ENCODE results near the gene FADD. TPM values are rescaled to one million over a fixed set of nuclear protein-coding genes. Genes with fewer than 3 reads are reported as not detected.
"Not testable (repeated sequence)": the region's sequence is repeated elsewhere in the genome, so short reads cannot be mapped to it uniquely, and the experiment has no call there.

Gene FADD
- total RNA-seq, 1 experiment from 2014 or later, result 91.0 TPM

DNA sequence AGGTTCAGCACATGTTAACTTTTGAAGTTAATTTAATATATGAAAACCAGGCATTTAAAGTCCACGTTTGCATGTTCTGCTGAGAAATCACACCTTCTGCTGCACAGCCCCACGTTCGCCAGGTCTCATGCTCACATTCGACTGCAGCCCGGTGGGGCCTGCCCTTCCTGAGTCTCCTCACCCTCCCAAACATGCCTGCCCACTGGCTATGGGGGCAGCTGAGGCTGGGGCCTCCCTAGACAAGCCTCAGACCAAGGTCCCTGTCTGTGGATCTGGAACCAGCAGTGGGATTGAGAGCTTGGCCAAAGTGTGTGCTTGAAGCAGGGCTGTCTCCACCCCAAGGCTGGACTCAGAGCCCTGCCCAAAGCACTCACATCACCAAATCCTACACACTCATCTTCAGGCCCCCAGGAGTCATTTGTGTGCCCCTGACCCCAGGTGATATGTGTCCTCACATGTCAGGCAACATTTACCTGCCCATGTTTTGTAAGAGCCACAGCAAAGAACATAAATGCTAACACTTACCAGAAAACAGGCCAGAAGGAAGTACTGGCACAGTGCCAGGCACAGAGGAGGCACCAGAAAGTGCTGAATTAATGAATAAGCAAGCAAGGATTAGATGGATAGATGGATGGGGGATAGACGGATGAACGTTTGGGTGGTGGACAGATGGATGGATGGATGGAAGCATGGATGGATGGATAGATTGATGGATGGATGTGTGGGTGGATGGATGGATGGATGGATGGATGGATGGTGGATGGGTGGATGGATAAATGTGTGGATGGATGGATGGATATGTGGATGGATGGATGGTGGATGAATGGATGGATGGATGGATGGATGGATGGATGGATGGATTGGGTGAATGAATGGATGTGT lies 9.4 kb upstream of the FADD start:
- DNase-seq, result no peak
- no peaks in the 10 kb centered on the region for H3K9me3 ChIP-seq
- H3K4me3 ChIP-seq, result no peak overlapping the region

DNA sequence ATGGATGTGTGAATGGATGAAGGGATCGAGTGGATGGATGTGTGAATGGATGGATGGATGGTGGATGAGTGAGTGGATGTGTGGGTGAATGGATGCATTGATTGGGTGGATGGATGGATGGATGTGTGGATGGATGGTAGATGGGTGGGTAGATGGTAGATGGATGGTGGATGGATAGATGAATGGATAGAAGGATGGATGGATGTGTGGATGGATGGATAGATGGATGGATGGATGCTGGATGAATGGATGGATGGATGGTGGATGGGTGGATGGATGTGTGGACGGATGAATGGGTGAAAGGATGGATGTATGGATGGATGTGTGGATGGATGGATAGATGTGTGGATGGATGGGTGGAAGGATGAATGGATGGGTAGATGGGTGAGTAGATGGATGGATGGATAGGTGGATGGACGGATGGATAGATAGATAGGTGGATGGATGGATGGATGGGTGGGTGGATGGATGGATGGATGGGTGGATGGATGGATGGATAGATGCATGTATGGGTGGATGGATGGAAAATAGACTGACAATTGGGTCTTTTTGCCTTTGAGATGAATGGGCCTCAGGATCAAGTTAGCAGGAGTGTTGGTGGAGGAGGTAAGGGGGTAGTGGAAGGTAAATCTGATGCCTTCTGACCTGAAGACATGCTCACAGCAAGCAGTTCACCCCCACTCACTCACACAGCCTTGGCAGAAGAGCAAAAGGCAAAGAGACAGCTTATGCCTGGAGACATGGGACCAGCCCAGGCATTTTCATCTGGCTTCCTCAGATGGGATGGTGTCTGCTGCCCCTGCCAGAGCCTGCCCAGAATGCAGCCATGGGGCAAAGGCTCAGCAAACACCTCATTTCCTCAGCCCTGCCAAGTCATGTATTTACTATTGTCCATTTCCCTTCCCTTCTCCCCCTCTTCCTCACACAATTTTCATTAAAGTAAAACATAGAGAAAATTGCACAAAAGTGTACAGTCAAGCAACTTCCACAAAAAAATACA lies 8.0 kb upstream of the FADD start:
- no peaks in the 10 kb centered on the region for H3K9me3 ChIP-seq
- peak; percentile 32 for DNase-seq
- H3K36me3 ChIP-seq, result no peaks in the 10 kb centered on the region
- no peaks in the 10 kb centered on the region for H3K27me3 ChIP-seq
- H3K4me3 ChIP-seq, result no peak overlapping the region

More for the DNA sequence above, 9.4 kb upstream of the FADD start:
- Histone ChIP-seq H3K27me3 (no peaks in the 10 kb centered on the region), H3K36me3 (no peaks in the 10 kb centered on the region)

DNA sequence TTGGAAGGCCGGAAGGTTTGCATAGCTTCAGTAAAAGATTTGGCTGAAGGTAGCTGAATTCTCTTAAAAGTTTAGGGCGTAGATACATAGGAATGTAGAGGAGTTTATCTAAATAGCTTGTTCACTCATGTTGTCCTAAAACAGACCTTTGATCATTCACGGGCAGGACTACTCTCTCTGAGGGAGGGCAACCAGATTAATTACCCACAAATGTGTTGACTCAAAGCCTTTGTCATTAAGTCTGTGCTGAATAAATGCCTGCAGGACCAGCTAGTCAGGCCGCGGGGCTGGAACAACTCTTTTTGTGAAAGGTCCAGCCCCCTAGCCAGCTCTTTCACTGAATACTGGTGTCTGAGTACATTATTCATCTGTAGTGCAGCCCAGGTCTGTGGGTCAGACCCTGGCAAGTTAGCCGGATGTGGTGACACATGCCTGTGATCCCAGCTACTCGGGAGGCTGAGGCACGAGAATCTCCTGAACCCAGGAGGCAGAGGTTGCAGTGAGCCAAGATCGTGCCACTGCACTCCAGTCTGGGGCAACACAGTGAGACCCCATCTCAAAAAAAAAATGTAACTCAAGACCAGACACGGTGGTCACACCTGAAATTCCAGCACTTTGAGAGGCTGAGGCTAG lies 2.8 kb upstream of the FADD start:
- Histone ChIP-seq H3K4me3 (no peak overlapping the region), H3K36me3 (peaks cover 16% of the 10 kb centered on the region), H3K9me3 (no peaks in the 10 kb centered on the region), H3K27me3 (no peaks in the 10 kb centered on the region)
- DNase-seq, result peak; percentile 66

DNA sequence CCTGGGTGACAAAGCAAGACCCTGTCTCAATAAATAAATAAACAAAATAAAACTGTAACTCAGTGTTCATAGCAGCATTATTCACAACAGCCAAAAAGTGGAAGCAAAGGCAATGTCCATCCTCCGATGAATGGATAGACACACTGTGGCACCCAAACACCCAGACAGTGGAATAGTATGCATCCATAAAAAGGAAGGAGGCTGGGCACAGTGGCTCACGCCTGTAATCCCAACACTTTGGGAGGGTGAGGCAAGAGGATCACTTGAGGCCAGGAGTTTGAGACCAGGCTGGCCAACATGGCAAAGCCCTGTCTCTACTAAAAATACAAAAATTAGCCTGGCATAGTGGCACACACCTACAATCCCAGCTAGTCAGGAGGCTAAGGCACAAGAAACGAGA lies 2.0 kb upstream of the FADD start:
- H3K4me3 ChIP-seq, H3K27me3 ChIP-seq, H3K9me3 ChIP-seq, DNase-seq: not testable (repeated sequence)
- H3K36me3 ChIP-seq, result peaks cover 23% of the 10 kb centered on the region

DNA sequence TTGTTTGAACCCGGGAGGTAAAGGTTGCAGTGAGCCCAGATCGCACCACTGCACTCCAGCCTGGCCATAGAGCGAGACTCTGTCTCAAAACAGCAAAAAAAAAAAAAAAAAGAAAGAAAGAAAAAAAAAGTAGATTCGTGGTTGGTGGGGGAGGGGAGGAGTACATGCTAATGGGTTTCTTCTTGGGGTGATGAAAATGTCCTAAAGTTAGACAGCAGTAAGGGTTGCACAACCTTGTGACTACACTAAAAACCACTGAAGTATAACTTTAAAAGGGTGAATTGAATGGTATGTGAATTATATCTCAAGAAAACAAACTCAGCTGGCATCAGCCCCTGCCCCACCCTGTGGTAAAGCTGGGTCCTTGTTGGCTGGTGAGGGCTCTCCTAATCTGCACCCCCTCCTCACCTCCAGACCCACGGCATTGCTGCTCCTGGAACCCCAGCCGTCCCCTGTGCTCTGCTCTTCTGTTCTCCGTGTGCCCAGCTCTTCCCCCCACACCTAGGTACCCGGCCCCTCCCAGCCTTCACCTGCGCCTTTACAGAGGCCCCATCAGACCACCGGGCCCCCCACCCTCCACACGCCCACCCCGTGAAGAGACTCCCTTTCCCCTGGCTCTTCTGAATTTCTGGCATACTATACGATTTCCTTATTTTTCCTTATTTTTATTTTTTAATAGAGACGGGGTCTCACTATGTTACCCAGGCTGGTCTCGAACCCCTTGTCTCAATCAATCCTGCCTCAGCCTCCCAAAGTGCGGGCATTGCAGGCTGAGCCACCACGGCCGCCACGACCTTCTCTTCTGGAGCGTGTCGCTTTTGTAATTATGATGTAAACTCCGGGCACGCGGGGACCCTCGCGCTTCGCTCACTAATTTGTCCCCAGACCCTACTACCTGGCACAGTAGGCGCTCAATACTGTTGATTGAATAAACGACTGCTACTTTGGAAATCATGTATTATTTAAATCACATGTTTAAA lies 924 bp upstream of the FADD start:
- Histone ChIP-seq H3K4me3 (peak overlapping the region; percentile 99), H3K36me3 (peaks cover 33% of the 10 kb centered on the region), H3K27me3 (no peaks in the 10 kb centered on the region), H3K9me3 (no peaks in the 10 kb centered on the region)
- no peak for DNase-seq

DNA sequence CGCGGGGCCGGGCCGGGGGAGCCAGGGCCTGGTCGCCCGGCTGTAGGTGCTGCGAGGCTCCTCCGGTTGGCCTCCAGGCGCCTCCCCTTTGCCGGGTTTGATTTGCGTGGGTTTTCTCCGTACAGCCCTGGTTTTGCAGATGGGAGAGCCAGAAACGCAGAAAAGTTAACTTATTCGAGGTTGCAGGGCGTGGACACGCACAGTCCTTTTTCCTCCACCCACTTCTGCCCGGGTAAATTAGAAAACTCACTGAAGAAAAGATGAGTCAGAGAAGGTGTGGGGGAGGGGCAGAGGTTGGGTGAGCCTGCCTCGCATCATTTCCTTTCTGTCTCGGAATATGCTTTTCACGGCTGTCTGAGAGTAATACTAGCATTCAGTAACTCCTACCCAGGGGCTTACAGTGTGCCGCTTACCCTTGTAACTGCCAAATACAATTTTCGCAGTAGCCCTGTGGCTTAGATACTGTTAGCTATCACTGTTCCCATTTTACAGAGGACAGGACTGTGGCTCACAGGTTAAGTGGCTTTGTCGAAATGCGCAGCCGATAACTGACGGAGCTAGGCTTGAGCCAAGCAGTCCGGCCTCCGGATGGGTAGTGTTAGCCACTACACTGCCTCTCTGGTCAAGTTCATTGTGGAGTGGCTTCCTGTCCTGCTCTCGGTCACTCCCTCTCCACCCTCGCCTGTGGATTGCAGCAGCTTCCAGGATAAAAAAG lies 812 bp downstream of the FADD start:
- no peaks in the 10 kb centered on the region for H3K9me3 ChIP-seq
- H3K27me3 ChIP-seq, result no peaks in the 10 kb centered on the region
- peak overlapping the region; percentile 99 for H3K4me3 ChIP-seq
- H3K36me3 ChIP-seq, result peaks cover 46% of the 10 kb centered on the region
- peak; percentile 78 for DNase-seq

DNA sequence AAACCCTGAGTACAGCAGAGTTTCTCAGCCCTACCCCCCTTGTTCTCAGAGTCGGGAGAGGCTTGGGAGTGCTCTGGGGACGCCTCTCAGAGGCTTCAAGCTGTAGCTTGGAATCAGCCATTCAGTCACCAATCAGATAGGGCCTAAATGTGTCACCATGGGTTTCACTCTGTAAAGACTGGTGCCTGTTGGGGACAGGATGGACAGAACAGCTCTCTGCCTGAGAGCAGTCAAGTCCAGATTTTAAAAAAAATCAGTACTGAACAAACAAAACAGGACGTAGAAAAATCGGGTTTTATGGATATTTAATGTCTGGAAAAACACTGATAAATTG lies 1.3 kb downstream of the FADD start:
- H3K36me3 ChIP-seq, result peaks cover 48% of the 10 kb centered on the region
- no peak for DNase-seq

DNA sequence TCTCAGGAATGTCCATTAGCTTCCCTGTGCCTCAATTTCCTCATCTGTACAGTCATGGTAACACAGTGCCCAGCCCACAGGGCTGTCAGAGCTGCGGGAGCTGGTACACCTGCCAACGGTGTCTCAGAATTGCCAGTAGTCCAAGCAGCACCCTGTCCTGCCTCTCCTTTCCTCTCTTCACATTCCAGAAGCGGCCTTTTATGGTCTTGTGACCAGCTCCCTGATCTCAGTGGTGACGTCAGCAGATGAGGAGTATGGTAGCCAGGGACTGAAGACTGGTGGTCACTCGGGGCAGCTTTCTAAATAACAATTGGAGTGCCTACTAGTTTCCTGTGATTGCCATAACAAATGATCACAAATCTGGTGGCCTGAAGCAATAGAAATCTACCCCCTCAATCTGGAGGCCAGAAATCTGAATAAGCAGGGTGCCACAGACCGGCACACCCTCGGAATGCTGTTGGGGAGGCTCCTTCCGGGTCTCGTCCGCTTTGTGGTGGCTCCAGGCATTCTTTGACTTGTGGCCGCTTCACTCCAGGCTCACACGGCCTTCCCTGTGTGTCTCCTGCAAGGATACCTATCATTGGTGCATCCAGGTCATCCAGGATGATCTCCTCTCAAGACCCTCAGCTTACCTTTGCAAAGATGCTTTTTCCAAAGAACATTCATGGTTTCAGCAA lies 2.1 kb downstream of the FADD start:
- no peak for DNase-seq
- Histone ChIP-seq H3K4me3 (no peak overlapping the region), H3K9me3 (no peaks in the 10 kb centered on the region), H3K36me3 (peaks cover 48% of the 10 kb centered on the region), H3K27me3 (no peaks in the 10 kb centered on the region)

More for the DNA sequence above, 1.3 kb downstream of the FADD start:
- Histone ChIP-seq H3K4me3 (peak overlapping the region; percentile 99), H3K27me3 (no peaks in the 10 kb centered on the region), H3K9me3 (no peaks in the 10 kb centered on the region)

DNA sequence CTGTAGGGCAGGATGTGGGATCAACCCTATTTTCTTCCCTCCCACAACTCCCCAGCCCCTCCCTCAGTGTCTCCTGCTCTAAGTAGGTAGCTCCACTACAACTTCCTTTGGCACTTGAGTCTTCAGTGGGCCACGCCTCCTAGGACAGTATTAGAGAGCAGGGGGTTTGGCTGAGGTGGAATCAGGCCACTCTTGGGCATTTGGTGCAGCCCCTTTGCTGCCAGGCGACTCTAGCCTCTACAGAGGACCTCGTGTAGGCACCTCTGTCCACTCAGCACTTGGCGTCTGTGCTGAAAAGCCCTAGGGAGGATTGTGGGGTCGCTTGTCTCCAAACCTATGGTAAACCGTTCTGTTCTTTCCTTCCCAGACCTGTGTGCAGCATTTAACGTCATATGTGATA lies 2.7 kb downstream of the FADD start:
- no peak for DNase-seq
- Histone ChIP-seq H3K27me3 (no peaks in the 10 kb centered on the region), H3K36me3 (peaks cover 48% of the 10 kb centered on the region), H3K4me3 (no peak overlapping the region), H3K9me3 (no peaks in the 10 kb centered on the region)

DNA sequence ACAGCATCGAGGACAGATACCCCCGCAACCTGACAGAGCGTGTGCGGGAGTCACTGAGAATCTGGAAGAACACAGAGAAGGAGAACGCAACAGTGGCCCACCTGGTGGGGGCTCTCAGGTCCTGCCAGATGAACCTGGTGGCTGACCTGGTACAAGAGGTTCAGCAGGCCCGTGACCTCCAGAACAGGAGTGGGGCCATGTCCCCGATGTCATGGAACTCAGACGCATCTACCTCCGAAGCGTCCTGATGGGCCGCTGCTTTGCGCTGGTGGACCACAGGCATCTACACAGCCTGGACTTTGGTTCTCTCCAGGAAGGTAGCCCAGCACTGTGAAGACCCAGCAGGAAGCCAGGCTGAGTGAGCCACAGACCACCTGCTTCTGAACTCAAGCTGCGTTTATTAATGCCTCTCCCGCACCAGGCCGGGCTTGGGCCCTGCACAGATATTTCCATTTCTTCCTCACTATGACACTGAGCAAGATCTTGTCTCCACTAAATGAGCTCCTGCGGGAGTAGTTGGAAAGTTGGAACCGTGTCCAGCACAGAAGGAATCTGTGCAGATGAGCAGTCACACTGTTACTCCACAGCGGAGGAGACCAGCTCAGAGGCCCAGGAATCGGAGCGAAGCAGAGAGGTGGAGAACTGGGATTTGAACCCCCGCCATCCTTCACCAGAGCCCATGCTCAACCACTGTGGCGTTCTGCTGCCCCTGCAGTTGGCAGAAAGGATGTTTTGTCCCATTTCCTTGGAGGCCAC lies 3.3 kb downstream of the FADD start:
- Histone ChIP-seq H3K4me3 (no peak overlapping the region), H3K9me3 (no peaks in the 10 kb centered on the region), H3K27me3 (no peaks in the 10 kb centered on the region), H3K36me3 (peaks cover 48% of the 10 kb centered on the region)
- no peak for DNase-seq

DNA sequence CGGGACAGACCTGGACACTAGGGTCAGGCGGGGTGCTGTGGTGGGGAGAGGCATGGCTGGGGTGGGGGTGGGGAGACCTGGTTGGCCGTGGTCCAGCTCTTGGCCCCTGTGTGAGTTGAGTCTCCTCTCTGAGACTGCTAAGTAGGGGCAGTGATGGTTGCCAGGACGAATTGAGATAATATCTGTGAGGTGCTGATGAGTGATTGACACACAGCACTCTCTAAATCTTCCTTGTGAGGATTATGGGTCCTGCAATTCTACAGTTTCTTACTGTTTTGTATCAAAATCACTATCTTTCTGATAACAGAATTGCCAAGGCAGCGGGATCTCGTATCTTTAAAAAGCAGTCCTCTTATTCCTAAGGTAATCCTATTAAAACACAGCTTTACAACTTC lies 3.9 kb downstream of the FADD start:
- no peak for DNase-seq
- Histone ChIP-seq H3K36me3 (peaks cover 48% of the 10 kb centered on the region), H3K27me3 (no peaks in the 10 kb centered on the region), H3K4me3 (no peak overlapping the region), H3K9me3 (no peaks in the 10 kb centered on the region)

DNA sequence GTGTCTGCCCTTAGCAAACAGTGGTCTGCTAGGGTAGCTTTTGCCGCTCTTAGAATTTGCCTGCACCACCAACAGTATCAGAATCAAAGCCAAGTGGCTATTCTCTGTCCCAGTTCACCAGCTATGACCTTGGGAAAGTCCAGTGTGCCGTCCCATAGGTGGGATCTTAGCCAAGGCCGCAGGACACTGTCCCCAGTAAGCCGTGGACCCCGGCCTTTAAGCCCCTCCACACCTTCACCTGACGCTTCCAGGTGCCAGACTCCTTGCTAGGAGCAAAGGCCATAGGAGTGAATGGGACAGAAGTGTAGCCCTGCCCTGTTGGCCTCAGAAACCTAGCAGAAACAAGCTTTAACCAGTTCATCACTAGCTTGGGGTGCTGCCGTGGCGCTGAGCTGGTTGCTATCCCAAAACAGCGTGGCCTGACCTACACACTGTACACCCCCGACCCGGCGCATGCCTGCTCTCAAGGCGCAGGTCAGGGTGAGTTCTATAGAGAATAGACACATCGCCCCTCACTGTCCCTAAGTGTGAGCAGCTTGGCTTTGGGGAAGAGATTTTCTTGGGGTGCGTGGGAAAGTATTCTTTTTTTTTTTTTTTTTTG lies 4.5 kb downstream of the FADD start:
- Histone ChIP-seq H3K9me3 (no peaks in the 10 kb centered on the region), H3K4me3 (no peak overlapping the region), H3K36me3 (peaks cover 48% of the 10 kb centered on the region), H3K27me3 (no peaks in the 10 kb centered on the region)
- DNase-seq, result no peak

DNA sequence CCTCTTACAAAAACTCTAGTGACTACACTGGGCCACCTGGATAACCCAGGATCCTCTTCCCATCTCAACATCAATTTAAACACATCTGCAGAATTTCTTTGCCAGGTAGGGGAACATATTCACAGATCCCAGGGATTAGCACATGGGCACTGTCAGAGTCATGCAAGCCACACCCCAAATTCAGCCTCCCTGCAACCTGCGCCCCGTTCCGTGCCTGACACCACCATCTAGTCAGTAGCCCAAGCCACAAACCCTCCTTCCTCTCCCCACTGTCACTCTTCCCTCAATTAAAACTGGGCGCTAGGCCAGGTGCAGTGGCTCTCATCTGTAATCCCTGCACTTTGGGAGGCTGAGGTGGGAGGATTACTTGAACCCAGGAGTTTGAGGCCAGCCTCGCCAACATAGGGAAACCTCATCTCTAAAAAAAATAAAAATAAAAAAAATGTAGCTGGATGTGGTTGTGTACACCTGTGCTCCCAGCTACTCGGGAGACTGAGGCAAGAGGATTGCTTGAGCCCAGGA lies 6.4 kb downstream of the FADD start:
- no peak for DNase-seq
- Histone ChIP-seq H3K27me3 (no peaks in the 10 kb centered on the region), H3K36me3 (peaks cover 42% of the 10 kb centered on the region), H3K9me3 (no peaks in the 10 kb centered on the region), H3K4me3 (no peak overlapping the region)

DNA sequence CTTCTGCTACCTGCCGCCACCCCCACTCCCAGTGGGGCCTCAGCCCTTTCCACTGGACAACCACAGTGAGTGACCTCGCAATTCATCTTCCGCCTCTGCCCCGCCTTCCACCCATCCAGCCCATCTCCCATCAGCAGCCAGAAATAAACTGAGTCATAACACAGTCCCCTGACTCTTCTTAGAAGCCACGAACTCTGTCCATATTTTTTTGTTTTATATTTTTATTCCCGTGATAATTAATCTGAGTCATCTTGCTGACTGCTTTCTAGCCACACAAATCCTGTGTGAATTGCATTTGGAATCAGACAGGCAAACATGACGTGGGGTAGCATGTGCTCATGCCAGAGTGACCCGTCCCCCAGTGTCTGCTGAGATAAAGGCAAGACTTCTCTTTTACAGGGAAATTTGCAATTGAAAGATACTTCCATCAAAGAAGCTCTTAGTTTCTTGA lies 7.0 kb downstream of the FADD start:
- Histone ChIP-seq H3K27me3 (no peaks in the 10 kb centered on the region), H3K9me3 (no peaks in the 10 kb centered on the region), H3K36me3 (peaks cover 35% of the 10 kb centered on the region), H3K4me3 (no peak overlapping the region)
- peak; percentile 46 for DNase-seq
